ENCODE measurements around the gene NIPSNAP2. TPM values are rescaled to one million over a fixed set of nuclear protein-coding genes. Genes with fewer than 3 reads are reported as not detected.

NIPSNAP2 gene
- total RNA-seq, 1 donor from 2014 or later = 75.0 TPM

DNA sequence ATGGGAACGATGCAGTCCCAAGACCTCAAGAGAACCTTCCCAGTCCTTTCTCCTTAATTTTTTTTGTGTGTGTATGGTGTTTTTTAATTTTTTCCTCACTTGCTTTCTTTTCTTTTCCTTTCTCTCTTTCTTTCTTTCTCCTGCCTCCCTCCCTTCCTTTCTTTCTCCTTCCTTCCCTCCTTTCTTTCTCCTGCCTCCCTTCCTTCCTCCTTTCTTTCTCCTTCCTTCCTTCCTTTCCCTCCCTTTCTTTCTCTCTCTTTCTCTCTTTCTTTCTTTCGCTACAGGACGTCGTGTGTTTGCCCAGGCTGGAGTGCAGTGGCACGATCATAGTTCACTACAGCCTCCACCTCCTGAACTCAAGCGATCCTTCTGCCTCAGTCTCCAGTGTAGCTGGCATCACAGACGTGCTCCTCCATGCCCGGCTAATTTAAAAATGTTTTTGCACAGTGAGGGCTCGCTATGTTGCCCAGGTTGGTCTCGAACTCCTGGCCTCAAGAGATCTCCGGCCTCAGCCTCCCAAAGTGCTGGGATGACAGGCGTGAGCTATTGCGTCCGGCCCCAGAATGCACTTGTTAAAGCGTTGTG is 709 bp upstream of the NIPSNAP2 start:
- H3K4me3 ChIP-seq (ENCODE audit: low read depth, low read length) = peak overlapping the region; percentile 51
- H3K27me3 ChIP-seq (ENCODE audit: control insufficient read depth, insufficient read depth, low read length) = no peaks in the 10 kb centered on the region
- DNase-seq (ENCODE audit: low read depth) = no peak
- no peaks in the 10 kb centered on the region for H3K36me3 ChIP-seq (ENCODE audit: control insufficient read depth, insufficient read depth, low read length)
- no peak for TF ChIP-seq CTCF (IDR thresholded peaks at IDR 0.05; ENCODE audit: insufficient read depth, low read length, poor library complexity, severe bottlenecking)

DNA sequence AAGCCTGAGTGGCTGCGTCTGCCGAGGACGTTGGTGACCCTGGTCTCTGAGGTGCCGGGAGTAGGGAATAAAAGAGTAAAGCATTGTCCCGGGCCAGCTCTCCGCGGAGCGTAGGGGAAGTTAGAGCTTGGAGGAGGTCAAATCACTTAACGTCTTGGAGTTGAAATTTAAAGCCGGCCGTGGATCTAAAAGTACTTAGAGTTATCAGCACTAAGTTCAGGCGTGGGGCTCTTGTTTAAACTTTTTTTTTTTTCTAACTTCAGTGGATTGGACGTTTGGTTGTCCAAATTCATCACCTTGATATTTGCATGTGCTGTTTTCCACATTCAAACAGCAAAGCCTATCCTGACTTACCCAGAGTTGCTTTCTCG is 700 bp downstream of the NIPSNAP2 start:
- DNase-seq (ENCODE audit: low read depth) = no peak
- Histone ChIP-seq H3K36me3 (ENCODE audit: control insufficient read depth, insufficient read depth, low read length) (no peaks in the 10 kb centered on the region), H3K27me3 (ENCODE audit: control insufficient read depth, insufficient read depth, low read length) (no peaks in the 10 kb centered on the region), H3K4me3 (ENCODE audit: low read depth, low read length) (peak overlapping the region; percentile 65)
- no peak for TF ChIP-seq CTCF (IDR thresholded peaks at IDR 0.05; ENCODE audit: insufficient read depth, low read length, poor library complexity, severe bottlenecking)

DNA sequence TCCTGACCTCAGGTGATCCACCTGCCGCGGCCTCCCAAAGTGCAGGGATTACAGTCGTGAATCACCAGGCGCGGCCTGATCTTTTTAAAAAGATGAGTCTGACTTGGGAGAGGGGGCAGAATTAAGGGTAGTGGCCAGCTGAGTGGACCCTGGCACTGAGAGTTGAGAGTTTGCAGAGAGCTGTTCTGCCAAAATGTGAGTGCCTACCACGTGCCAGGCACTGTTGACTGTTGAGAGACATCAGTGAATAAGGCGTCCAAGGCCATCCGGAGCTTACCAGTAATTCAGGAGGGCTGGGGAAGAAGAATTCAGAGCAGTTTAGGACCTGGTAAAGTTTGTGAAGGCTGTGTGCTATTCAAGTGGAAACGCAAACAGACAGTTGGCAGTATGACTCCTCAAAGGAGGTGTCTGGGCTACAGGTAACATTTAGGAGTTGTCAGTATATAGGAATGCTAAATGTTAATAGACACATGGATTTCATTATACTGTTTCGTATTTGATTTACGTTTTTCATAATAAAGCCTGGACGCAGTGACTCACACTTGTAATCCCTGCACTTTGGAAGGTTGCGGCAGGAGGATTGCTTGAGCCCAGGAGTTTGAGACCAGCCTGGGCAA is 1.5 kb downstream of the NIPSNAP2 start:
- H3K4me3 ChIP-seq (ENCODE audit: low read depth, low read length) = no peak overlapping the region
- no peaks in the 10 kb centered on the region for H3K27me3 ChIP-seq (ENCODE audit: control insufficient read depth, insufficient read depth, low read length)
- H3K36me3 ChIP-seq (ENCODE audit: control insufficient read depth, insufficient read depth, low read length) = no peaks in the 10 kb centered on the region
- no peak for TF ChIP-seq CTCF (IDR thresholded peaks at IDR 0.05; ENCODE audit: insufficient read depth, low read length, poor library complexity, severe bottlenecking)
- DNase-seq (ENCODE audit: low read depth) = no peak

- Histone ChIP-seq H3K4me3 (ENCODE audit: low read depth, low read length) (no peak overlapping the region), H3K36me3 (ENCODE audit: control insufficient read depth, insufficient read depth, low read length) (no peaks in the 10 kb centered on the region), H3K27me3 (ENCODE audit: control insufficient read depth, insufficient read depth, low read length) (no peaks in the 10 kb centered on the region)
- no peak for DNase-seq (ENCODE audit: low read depth)
- no peak for TF ChIP-seq CTCF (IDR thresholded peaks at IDR 0.05; ENCODE audit: insufficient read depth, low read length, poor library complexity, severe bottlenecking)
Measured at GRCh38 chr7:55966851-55967250, 2.5 kb downstream of the NIPSNAP2 start.

DNA sequence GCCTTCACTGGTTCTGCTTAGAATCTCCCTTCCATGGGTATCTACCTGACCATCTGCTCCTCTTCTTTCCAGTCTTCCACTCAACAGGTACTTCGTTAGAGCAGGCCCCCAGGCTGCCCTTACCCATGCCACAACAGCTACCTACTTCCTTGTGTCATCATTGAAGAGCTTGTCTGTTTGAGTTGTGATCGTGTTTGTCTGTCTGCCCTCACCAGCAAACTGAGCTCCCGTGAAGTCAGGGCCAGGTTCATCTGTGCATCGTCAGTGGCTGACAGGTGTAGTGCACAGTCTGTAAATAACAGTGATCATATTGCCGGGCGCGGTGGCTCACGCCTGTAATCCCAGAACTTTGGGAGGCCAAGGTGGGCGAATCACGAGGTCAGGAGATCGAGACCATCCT is 5.0 kb downstream of the NIPSNAP2 start:
- TF ChIP-seq CTCF (IDR thresholded peaks at IDR 0.05; ENCODE audit: insufficient read depth, low read length, poor library complexity, severe bottlenecking) = no peak
- no peaks in the 10 kb centered on the region for H3K36me3 ChIP-seq (ENCODE audit: control insufficient read depth, insufficient read depth, low read length)
- DNase-seq (ENCODE audit: low read depth) = no peak
- H3K4me3 ChIP-seq (ENCODE audit: low read depth, low read length) = no peak overlapping the region
- H3K27me3 ChIP-seq (ENCODE audit: control insufficient read depth, insufficient read depth, low read length) = no peaks in the 10 kb centered on the region

DNA sequence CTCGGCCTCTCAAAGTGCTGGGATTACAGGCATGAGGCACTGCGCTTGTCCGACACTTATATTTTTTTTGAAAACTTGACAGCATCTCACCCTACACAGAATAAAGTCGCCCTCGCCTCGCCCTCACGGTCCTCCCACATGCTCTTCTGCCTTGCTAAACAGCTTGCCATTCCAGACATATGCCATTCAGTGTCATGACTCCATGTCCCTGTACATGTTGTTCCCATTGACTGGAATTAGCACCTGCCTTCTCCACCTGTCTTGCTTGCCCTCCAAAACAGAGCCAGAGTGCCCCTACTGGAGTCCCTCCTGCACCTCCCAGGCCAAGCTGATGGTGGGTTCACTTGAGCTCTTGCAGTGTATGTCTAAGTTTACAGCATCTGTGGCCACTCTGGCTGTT is 6.2 kb downstream of the NIPSNAP2 start:
- DNase-seq (ENCODE audit: low read depth) = no peak
- no peaks in the 10 kb centered on the region for H3K27me3 ChIP-seq (ENCODE audit: control insufficient read depth, insufficient read depth, low read length)
- no peaks in the 10 kb centered on the region for H3K36me3 ChIP-seq (ENCODE audit: control insufficient read depth, insufficient read depth, low read length)
- H3K4me3 ChIP-seq (ENCODE audit: low read depth, low read length) = no peak overlapping the region
- TF ChIP-seq CTCF (IDR thresholded peaks at IDR 0.05; ENCODE audit: insufficient read depth, low read length, poor library complexity, severe bottlenecking) = no peak

Data from kidney epithelial cell (primary cell).